IPS-18c (cell line): Measurements from ENCODE around the gene MTSS2.

Experiments
- H3K4me3 ChIP-seq: 2 replicates; pipeline ENCODE4 v1.7.0; 2013; ENCODE audit warnings: low read depth, mild to moderate bottlenecking, low read length, moderate library complexity; ENCODE audit not compliant: insufficient read depth
- H3K9me3 ChIP-seq: one replicate; pipeline ENCODE4 v1.6.1; 2013; ENCODE audit warnings: mild to moderate bottlenecking, low read length, moderate library complexity; ENCODE audit not compliant: control insufficient read depth, insufficient read depth

The MTSS2 gene

GRCh38 chr16:70717065-70717464, 31.2 kb upstream of the MTSS2 start:
- Histone ChIP-seq H3K4me3 (no peak overlapping the region), H3K9me3 (peaks cover 3% of the 10 kb centered on the region)

DNA sequence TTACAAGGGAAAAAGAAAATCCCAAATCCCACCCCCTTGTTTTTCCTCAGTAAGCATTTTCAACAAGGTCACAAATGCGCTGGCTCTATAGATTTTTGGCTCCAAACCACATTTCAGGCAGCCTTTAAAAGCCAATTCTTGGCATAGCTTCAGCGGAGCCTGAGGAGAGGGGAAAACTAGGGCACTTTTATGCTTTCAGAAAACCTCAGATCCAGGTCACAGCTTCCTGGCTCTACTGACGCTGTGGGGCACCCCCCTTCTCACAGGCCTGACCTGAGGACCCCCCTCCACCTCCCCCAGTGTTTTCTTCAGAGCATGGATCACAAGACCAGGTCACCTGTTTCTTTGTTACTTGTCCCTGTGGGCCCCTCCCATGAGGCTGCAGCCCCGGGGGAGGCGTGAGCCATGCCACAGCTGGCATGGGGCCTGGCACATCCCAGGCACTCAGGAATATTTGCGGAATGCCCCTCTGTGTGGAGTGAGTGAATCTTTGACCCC, 30.1 kb upstream of the MTSS2 start:
- Histone ChIP-seq H3K4me3 (no peak overlapping the region), H3K9me3 (peaks cover 3% of the 10 kb centered on the region)

GRCh38 chr16:70715055-70715858, 29.4 kb upstream of the MTSS2 start:
- peaks cover 3% of the 10 kb centered on the region for H3K9me3 ChIP-seq
- H3K4me3 ChIP-seq, result no peak overlapping the region

GRCh38 chr16:70714581-70715054, 28.8 kb upstream of the MTSS2 start:
- Histone ChIP-seq H3K4me3 (no peak overlapping the region), H3K9me3 (peaks cover under 1% of the 10 kb centered on the region)

DNA sequence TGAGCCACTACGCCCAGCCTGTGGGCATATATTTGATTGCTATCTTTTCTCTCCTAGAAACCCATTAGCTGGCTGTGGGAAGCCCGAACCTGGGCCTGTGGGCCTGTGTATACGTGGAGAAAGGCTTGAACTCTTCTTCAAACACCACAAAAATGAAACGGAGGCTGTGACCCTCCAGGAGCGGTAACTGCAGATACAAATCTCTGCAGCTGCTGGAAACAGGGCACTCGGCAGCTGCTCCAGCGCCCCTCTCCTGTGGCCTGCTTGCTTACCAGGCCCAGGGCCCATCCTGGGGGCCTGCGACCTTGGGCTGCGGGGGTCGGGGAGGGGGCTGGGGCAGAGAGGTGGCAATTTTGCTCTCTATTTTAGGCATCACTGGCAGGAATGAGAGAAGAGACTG, 28.0 kb upstream of the MTSS2 start:
- Histone ChIP-seq H3K9me3 (no peaks in the 10 kb centered on the region), H3K4me3 (no peak overlapping the region)

DNA sequence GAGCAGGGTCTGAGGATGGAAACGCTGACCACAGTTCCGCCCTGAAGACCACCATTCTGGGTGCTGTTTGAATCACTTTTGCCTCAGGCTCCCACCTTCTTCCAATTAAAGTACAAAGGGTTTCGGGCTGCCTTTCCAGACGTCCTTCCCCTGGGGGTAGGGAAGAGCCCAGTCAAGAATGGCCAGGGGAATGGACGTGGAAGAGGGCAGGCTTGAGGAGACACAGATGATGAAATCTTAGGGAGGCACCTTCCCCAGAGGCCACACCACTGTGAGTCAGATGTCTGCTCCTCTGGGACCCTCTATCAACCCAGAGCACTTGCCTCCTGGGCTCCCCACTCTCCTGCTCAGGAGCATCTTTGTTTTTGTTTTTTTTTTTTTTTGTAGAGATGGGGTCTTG, 27.5 kb upstream of the MTSS2 start:
- Histone ChIP-seq H3K9me3 (no peaks in the 10 kb centered on the region), H3K4me3 (no peak overlapping the region)

DNA sequence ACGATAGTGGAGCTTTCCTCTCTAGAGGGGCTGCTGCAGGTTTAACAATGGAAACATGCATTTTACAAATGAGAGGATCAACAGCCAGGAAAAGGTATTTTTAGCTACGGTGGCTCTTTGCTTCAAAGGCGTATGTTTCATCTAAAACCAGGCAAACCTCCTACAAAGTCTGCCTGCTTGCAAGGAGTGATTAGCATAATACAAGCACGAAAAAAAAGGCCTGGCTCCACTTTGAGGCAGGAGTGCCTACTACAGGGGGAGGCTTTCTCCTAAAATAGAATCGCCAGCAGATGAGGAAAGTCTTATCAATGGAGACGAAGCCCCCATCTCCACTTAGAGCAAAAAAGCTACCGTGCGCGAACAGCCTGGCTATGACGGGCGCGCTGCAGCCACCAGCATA, 27.1 kb upstream of the MTSS2 start:
- H3K9me3 ChIP-seq, result no peaks in the 10 kb centered on the region
- H3K4me3 ChIP-seq, result no peak overlapping the region

DNA sequence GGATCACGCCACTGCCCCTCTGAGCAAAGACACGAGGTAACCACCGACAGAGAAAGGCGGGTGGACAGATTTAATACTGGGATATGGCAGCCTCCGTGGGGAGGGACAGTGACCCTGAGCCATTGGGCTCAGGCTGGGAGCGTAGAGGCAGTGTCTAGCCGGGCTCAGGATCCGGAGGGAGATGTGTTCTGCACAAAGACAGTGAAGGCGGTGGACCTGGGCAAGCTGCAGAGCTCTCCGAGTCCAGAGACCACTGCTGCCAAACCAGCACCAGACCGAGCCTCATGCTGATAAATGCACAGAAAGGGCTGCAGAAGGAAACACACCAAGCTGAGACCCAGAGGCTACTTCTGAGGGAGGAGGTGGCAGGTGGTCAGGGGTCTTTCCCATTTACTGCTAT, 26.5 kb upstream of the MTSS2 start:
- Histone ChIP-seq H3K9me3 (no peaks in the 10 kb centered on the region), H3K4me3 (no peak overlapping the region)

- no peaks in the 10 kb centered on the region for H3K9me3 ChIP-seq
These were observed 25.6 kb upstream of the MTSS2 start for GRCh38 chr16:70711211-70712031.

DNA sequence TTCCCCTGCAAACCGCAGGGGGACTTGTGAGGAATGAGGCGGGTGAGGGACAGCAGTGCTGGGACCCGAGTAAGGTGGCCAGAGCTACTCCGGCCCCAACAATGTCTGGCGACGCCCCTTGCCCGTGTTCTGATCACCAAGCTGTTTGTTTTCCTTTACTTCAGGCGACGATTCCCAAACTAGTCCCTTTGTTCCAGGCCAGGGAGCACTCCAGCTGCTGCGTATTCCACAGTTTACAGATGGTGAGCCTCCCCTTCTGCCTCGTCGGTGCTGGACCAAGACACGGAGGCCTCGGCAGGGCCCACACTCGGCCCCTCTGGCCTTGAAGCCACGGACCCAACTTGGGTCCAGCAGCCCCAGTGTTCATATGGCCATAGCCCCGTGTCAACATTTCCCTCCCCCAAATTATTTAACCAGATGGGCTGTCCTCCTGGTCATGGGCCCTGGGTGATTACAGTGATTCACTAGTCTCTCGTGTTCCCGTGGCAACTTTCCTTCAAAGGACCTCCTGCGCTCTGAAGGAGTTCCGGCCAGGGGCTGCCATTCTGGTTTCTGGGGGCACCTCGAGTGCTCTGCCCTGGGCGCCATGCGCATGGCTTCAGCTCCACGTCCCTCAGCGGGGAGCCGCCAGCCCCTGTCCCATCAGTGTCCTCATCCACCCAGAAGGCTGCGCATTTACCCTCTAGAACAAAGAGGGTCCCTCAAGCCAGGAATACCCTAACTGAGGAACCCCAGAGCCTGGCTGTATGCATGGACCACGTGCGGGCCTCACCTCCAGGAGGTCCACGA, 24.8 kb upstream of the MTSS2 start:
- Histone ChIP-seq H3K4me3 (no peak overlapping the region), H3K9me3 (no peaks in the 10 kb centered on the region)

More at GRCh38 chr16:70711211-70712031, 25.6 kb upstream of the MTSS2 start:
- H3K4me3 ChIP-seq, result no peak overlapping the region

DNA sequence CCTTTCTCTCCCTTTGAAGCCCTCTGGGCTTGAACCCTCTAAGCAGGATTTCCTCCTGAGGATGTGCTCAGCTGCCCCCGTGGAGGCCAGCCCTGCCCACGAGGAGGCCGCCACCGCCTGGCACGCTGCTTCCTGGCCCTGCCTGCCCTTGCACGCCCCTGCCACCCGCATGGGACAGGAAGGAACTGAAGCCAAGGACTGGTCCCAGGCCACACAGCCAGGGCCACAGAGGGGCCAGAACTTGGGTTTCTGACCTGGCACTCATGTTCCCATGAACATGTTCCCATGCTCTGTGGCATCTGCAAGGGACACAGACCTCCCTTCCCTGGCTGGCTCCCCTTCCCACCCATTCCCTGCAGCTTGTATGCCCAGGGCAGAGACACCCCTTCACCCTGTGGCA, 24.1 kb upstream of the MTSS2 start:
- Histone ChIP-seq H3K9me3 (no peaks in the 10 kb centered on the region), H3K4me3 (no peak overlapping the region)

- H3K9me3 ChIP-seq, result no peaks in the 10 kb centered on the region
- no peak overlapping the region for H3K4me3 ChIP-seq
These were observed 23.6 kb upstream of the MTSS2 start for GRCh38 chr16:70709457-70709856.

DNA sequence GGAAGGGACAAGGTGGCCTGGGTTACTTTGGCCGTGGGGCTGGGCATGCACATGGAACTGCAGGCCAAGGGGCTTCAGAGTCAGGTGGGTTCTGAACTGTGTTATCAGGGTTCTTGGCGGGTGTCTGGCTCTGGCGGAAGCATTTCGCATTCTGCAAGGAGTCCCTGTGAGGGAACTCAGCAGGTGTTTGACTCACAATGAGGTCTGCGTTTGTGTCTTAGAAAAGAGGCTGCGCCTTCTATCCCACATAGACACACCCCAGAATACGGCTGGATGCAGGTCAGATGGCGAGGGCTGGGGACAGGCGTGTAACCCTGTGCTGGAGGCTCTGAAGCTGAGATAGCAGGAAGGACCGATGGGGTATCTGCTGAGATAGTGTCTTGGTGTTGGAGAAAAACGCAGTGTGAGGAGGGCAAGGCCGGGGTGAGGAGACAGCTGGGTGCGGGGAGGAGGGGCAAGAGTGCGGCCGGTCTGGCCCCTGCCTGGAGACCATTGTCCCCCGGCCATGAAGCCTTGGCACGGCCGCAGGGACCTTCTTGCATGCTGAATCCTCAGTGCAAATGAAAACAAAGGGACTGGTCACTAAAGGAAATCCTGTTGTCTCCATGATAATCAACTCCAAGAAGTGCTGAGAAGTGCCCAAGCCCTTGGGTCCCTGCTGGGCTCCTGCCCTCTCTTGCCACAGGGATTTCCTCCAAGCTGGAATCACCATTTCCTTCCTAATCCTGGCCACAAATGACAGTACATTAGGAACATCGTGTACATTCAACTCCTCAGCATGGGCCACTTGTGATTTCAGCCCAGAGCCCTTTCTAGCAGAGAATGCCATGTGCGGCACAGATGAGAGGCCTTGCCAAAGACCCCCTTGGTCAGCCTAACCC, 22.8 kb upstream of the MTSS2 start:
- H3K9me3 ChIP-seq, result no peaks in the 10 kb centered on the region
- H3K4me3 ChIP-seq, result no peak overlapping the region; the same call in 1 of the 2 replicates

DNA sequence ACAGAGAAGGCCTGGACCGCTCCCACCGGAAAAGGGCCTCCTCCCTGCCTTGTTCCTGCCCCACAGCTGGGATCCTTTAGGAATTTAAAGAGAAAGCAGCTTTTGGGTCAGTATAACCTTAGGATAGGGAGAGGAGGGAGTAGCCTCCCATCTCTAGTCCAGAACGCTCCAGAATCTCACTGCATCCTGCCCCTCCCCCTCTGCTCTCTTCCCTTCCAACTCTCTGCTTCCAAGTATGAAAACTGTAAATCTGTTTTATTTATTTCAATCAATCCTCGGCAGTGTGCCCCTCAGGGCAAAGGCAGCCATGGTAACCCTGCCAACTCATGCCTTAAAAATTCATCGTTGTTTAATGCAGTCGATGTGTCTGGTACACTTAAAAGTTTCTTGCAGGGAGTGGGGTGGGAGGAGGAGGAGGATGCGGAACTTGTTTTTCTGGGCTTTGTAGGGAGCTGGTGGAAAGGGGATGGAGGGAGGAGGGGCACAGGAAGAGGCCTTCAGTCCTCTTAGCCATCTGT, 21.2 kb upstream of the MTSS2 start:
- no peak overlapping the region for H3K4me3 ChIP-seq
- H3K9me3 ChIP-seq, result no peaks in the 10 kb centered on the region

DNA sequence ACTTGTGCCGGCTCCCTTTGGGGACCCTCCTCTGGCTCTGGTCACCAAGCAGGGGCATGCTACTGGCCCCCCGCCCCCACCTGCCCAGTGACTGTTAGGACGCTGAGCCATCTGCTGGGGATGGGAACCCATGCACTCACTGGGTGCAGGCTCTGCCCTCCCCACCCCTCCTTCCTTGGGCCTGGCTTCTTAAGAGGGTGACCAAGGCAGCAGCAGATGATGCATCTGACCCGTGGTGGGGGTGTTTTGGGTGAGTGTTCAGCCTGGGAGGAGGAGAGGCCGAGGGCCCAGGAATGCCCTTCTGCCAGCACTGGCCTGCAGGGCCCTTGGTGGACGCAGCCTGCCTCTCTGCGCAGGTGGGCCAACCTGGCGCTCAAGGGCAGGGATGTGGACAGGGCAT, 19.2 kb upstream of the MTSS2 start:
- Histone ChIP-seq H3K9me3 (no peaks in the 10 kb centered on the region), H3K4me3 (no peak overlapping the region)

GRCh38 chr16:70704586-70704985, 18.7 kb upstream of the MTSS2 start:
- H3K9me3 ChIP-seq, result no peaks in the 10 kb centered on the region
- H3K4me3 ChIP-seq, result no peak overlapping the region
